T-helper 1 cell treated with Interleukin-12 subunit alpha and Interleukin-12 subunit beta and Interleukin-4 antibody, amounts not matched to agents 30 μg/mL and 1 μg/mL, for 36 hours (primary cell): ENCODE results near the gene BLCAP.
"Not testable (repeated sequence)": the region's sequence is repeated elsewhere in the genome, so short reads cannot be mapped to it uniquely, and the experiment has no call there.

Experiments
- H3K27ac Mint-ChIP-seq: one replicate; pipeline ENCODE4 v1.8.0; 2021; ENCODE audit warnings: mild to moderate bottlenecking, mixed read lengths
- H3K27me3 Mint-ChIP-seq: one replicate; pipeline ENCODE4 v1.8.0; 2021; ENCODE audit warnings: low read depth, mixed read lengths
- H3K36me3 Mint-ChIP-seq: one replicate; pipeline ENCODE4 v1.8.0; 2021; ENCODE audit warnings: low read depth, mixed read lengths
- H3K4me1 Mint-ChIP-seq: one replicate; pipeline ENCODE4 v1.8.0; 2021; ENCODE audit warnings: low read depth, mixed read lengths
- H3K4me3 Mint-ChIP-seq: one replicate; pipeline ENCODE4 v1.8.0; 2021; ENCODE audit warnings: mild to moderate bottlenecking, moderate library complexity, mixed read lengths
- H3K9me3 Mint-ChIP-seq: one replicate; pipeline ENCODE4 v1.8.0; 2021; ENCODE audit warnings: mixed read lengths

Gene BLCAP

GRCh38 chr20:37564016-37564387, 36.3 kb upstream of the BLCAP start:
- Mint-ChIP-seq H3K9me3 (no peaks in the 10 kb centered on the region), H3K36me3 (no peaks in the 10 kb centered on the region), H3K27ac (no peak overlapping the region), H3K4me3 (no peak overlapping the region), H3K27me3 (peaks cover 30% of the 10 kb centered on the region), H3K4me1 (peaks cover 1% of the 10 kb centered on the region)

GRCh38 chr20:37562695-37563480, 35.2 kb upstream of the BLCAP start:
- H3K4me1 Mint-ChIP-seq = peaks cover 1% of the 10 kb centered on the region
- peaks cover 22% of the 10 kb centered on the region for H3K27me3 Mint-ChIP-seq
- H3K27ac Mint-ChIP-seq = no peak overlapping the region
- no peaks in the 10 kb centered on the region for H3K36me3 Mint-ChIP-seq
- H3K4me3 Mint-ChIP-seq = no peak overlapping the region
- H3K9me3 Mint-ChIP-seq = no peaks in the 10 kb centered on the region

GRCh38 chr20:37560629-37561028, 33.0 kb upstream of the BLCAP start:
- no peaks in the 10 kb centered on the region for H3K9me3 Mint-ChIP-seq
- no peaks in the 10 kb centered on the region for H3K36me3 Mint-ChIP-seq
- no peaks in the 10 kb centered on the region for H3K4me1 Mint-ChIP-seq
- peaks cover 14% of the 10 kb centered on the region for H3K27me3 Mint-ChIP-seq
- H3K4me3 Mint-ChIP-seq = no peak overlapping the region
- no peak overlapping the region for H3K27ac Mint-ChIP-seq

- Mint-ChIP-seq H3K4me3 (no peak overlapping the region), H3K9me3 (no peaks in the 10 kb centered on the region), H3K4me1 (no peaks in the 10 kb centered on the region), H3K27ac (no peak overlapping the region), H3K27me3 (peaks cover 6% of the 10 kb centered on the region), H3K36me3 (no peaks in the 10 kb centered on the region)
Observed at GRCh38 chr20:37559312-37560027, 31.8 kb upstream of the BLCAP start.

GRCh38 chr20:37558779-37559178, 31.1 kb upstream of the BLCAP start:
- no peaks in the 10 kb centered on the region for H3K36me3 Mint-ChIP-seq
- peaks cover 6% of the 10 kb centered on the region for H3K27me3 Mint-ChIP-seq
- no peak overlapping the region for H3K4me3 Mint-ChIP-seq
- H3K27ac Mint-ChIP-seq = no peak overlapping the region
- H3K9me3 Mint-ChIP-seq = no peaks in the 10 kb centered on the region
- H3K4me1 Mint-ChIP-seq = no peaks in the 10 kb centered on the region

- H3K36me3 Mint-ChIP-seq = no peaks in the 10 kb centered on the region
- peaks cover 9% of the 10 kb centered on the region for H3K27me3 Mint-ChIP-seq
- H3K4me3 Mint-ChIP-seq = no peak overlapping the region
- H3K9me3 Mint-ChIP-seq = no peaks in the 10 kb centered on the region
- H3K4me1 Mint-ChIP-seq = no peaks in the 10 kb centered on the region
- H3K27ac Mint-ChIP-seq = no peak overlapping the region
Observed at GRCh38 chr20:37558306-37558705, 30.6 kb upstream of the BLCAP start.

GRCh38 chr20:37556538-37556937, 28.9 kb upstream of the BLCAP start:
- H3K27ac Mint-ChIP-seq = no peak overlapping the region
- peaks cover 21% of the 10 kb centered on the region for H3K27me3 Mint-ChIP-seq
- no peak overlapping the region for H3K4me3 Mint-ChIP-seq
- H3K4me1 Mint-ChIP-seq = no peaks in the 10 kb centered on the region
- no peaks in the 10 kb centered on the region for H3K36me3 Mint-ChIP-seq
- H3K9me3 Mint-ChIP-seq = no peaks in the 10 kb centered on the region

GRCh38 chr20:37554721-37555298, 27.1 kb upstream of the BLCAP start:
- not testable (repeated sequence) for H3K36me3 Mint-ChIP-seq, H3K4me1 Mint-ChIP-seq, H3K4me3 Mint-ChIP-seq, H3K27ac Mint-ChIP-seq, H3K9me3 Mint-ChIP-seq
- peaks cover 24% of the 10 kb centered on the region for H3K27me3 Mint-ChIP-seq

GRCh38 chr20:37552415-37552814, 24.7 kb upstream of the BLCAP start:
- H3K4me1 Mint-ChIP-seq = no peaks in the 10 kb centered on the region
- no peaks in the 10 kb centered on the region for H3K36me3 Mint-ChIP-seq
- H3K9me3 Mint-ChIP-seq = no peaks in the 10 kb centered on the region
- H3K27ac Mint-ChIP-seq = no peak overlapping the region
- H3K27me3 Mint-ChIP-seq = peaks cover 24% of the 10 kb centered on the region
- H3K4me3 Mint-ChIP-seq = no peak overlapping the region

GRCh38 chr20:37551660-37552059, 24.0 kb upstream of the BLCAP start:
- H3K27ac Mint-ChIP-seq, H3K4me3 Mint-ChIP-seq, H3K9me3 Mint-ChIP-seq, H3K36me3 Mint-ChIP-seq, H3K4me1 Mint-ChIP-seq: not testable (repeated sequence)
- peaks cover 21% of the 10 kb centered on the region for H3K27me3 Mint-ChIP-seq

- not testable (repeated sequence) for H3K9me3 Mint-ChIP-seq, H3K27ac Mint-ChIP-seq, H3K4me1 Mint-ChIP-seq, H3K36me3 Mint-ChIP-seq, H3K4me3 Mint-ChIP-seq
- H3K27me3 Mint-ChIP-seq = peaks cover 19% of the 10 kb centered on the region
Observed at GRCh38 chr20:37550101-37550920, 22.6 kb upstream of the BLCAP start.

- H3K27me3 Mint-ChIP-seq = peaks cover 13% of the 10 kb centered on the region
- H3K27ac Mint-ChIP-seq = no peak overlapping the region
- no peaks in the 10 kb centered on the region for H3K36me3 Mint-ChIP-seq
- no peaks in the 10 kb centered on the region for H3K4me1 Mint-ChIP-seq
- no peak overlapping the region for H3K4me3 Mint-ChIP-seq
- H3K9me3 Mint-ChIP-seq = no peaks in the 10 kb centered on the region
Observed at GRCh38 chr20:37547912-37548311, 20.2 kb upstream of the BLCAP start.

GRCh38 chr20:37545516-37545915, 17.8 kb upstream of the BLCAP start:
- H3K9me3 Mint-ChIP-seq = no peaks in the 10 kb centered on the region
- no peak overlapping the region for H3K4me3 Mint-ChIP-seq
- H3K27ac Mint-ChIP-seq = no peak overlapping the region
- H3K36me3 Mint-ChIP-seq = no peaks in the 10 kb centered on the region
- H3K27me3 Mint-ChIP-seq = peaks cover 4% of the 10 kb centered on the region
- H3K4me1 Mint-ChIP-seq = no peaks in the 10 kb centered on the region

GRCh38 chr20:37544386-37544785, 16.7 kb upstream of the BLCAP start:
- H3K4me1 Mint-ChIP-seq = no peaks in the 10 kb centered on the region
- no peaks in the 10 kb centered on the region for H3K36me3 Mint-ChIP-seq
- H3K27ac Mint-ChIP-seq = no peak overlapping the region
- H3K27me3 Mint-ChIP-seq = peaks cover 4% of the 10 kb centered on the region
- H3K4me3 Mint-ChIP-seq = no peak overlapping the region
- no peaks in the 10 kb centered on the region for H3K9me3 Mint-ChIP-seq
